Measurements from ENCODE around the gene MKRN2. TPM values are rescaled to one million over a fixed set of nuclear protein-coding genes. Genes with fewer than 3 reads are reported as not detected.

Gene MKRN2
- total and polyA plus RNA-seq, 2 of the 8 experiments (the other 6 are each of a cell fraction or from before 2014, with no cell fraction given) = 15.3 to 17.6 TPM

GRCh38 chr3:12577379-12577778 lies 20.5 kb downstream of the MKRN2 start:
- no peak overlapping the region for H2BK20ac ChIP-seq (ENCODE audit: low read length)
- H3K4ac ChIP-seq (replicated peaks; ENCODE audit: insufficient read length, low read depth, low read length) = no peak overlapping the region
- no peaks in the 10 kb centered on the region for H3K9me3 ChIP-seq (ENCODE audit: insufficient read depth in 2 of 2, low read depth in 1 of 2, low read length in 1 of 2)
- no peak overlapping the region for H3K27ac ChIP-seq (ENCODE audit: low read depth, low read length)
- H3K36me3 ChIP-seq (ENCODE audit: control insufficient read depth in 2 of 4, insufficient read depth in 4 of 4, low read length in 3 of 4) = peaks cover 12 to 73% (median 38%) of the 10 kb centered on the region in 4 experiments; a peak in 7 of 8 replicates
- H3K4me1 ChIP-seq (replicated peaks in 1 of 4; ENCODE audit: control insufficient read depth in 3 of 4, insufficient read depth in 4 of 4, low read length in 3 of 4) = no peaks in the 10 kb centered on the region
- no peak overlapping the region for H2AFZ ChIP-seq (ENCODE audit: low read length)
- CTCF ChIA-PET (ENCODE audit: partially characterized antibody) = interaction anchor here (1.4 kb wide), 1 partner anchor 18 kb away, joined by 3 read pairs; no protein-coding TSS in a partner anchor
- no peak overlapping the region for H4K91ac ChIP-seq (replicated peaks; ENCODE audit: insufficient read length, low read length)
- H3K9ac ChIP-seq (replicated peaks in 1 of 4; ENCODE audit: extremely low read depth in 1 of 4, low read depth in 3 of 4, low read length in 3 of 4) = no peak overlapping the region
- H3K79me2 ChIP-seq (ENCODE audit: control insufficient read depth in 1 of 2, insufficient read depth in 2 of 2, low read length in 2 of 2) = no peaks in the 10 kb centered on the region
- no peak overlapping the region for H3K14ac ChIP-seq (ENCODE audit: insufficient read length)
- H3K18ac ChIP-seq (ENCODE audit: extremely low read depth, low read length) = no peak overlapping the region
- no peaks in the 10 kb centered on the region; the same call in 1 of the 2 replicates for H3K23me2 ChIP-seq (ENCODE audit: low read depth, low read length)
- no peaks in the 10 kb centered on the region for H3K79me1 ChIP-seq (ENCODE audit: low read depth, low read length)
- no peak for TF ChIP-seq CBX5 (IDR thresholded peaks at IDR 0.05; ENCODE audit: low read depth, low read length)
- TF ChIP-seq CEBPB (IDR thresholded peaks at IDR 0.05; ENCODE audit: low read depth, low read length) = no peak
- no peak for TF ChIP-seq RNF2 (IDR thresholded peaks at IDR 0.05; ENCODE audit: borderline replicate concordance, low read depth, low read length, missing control alignments, poor library complexity, severe bottlenecking)
- TF ChIP-seq RAD21 (IDR thresholded peaks at IDR 0.05 in 1 of 2, conservative IDR thresholded peaks at IDR 0.05 in 1 of 2; ENCODE audit: low read depth in 2 of 2, low read length in 2 of 2) = no peak
- TF ChIP-seq TAF1 (IDR thresholded peaks at IDR 0.05; ENCODE audit: low read depth, low read length) = no peak
- no peak for TF ChIP-seq POLR2AphosphoS5 (IDR thresholded peaks at IDR 0.05; ENCODE audit: low read depth, low read length)
- TF ChIP-seq JUN (IDR thresholded peaks at IDR 0.05; ENCODE audit: low read depth, low read length) = no peak
- no peak for TF ChIP-seq GABPA (IDR thresholded peaks at IDR 0.05; ENCODE audit: borderline replicate concordance, insufficient read depth, low read length)
- TF ChIP-seq NRF1 (IDR thresholded peaks at IDR 0.05; ENCODE audit: low read depth, low read length) = no peak
- no peak for TF ChIP-seq CHD1 (IDR thresholded peaks at IDR 0.05; ENCODE audit: low read depth, low read length)
- no peak for TF ChIP-seq SIN3A (conservative IDR thresholded peaks at IDR 0.05 in 1 of 2, IDR thresholded peaks at IDR 0.05 in 1 of 2; ENCODE audit: low read depth in 1 of 2, low read length in 2 of 2)
- TF ChIP-seq FOSL1 (IDR thresholded peaks at IDR 0.05; ENCODE audit: insufficient read depth, low read depth, low read length) = no peak
- no peak overlapping the region for H2BK12ac ChIP-seq (ENCODE audit: low read depth, low read length)
- H2BK5ac ChIP-seq (ENCODE audit: low read depth, low read length) = no peak overlapping the region
- H2BK15ac ChIP-seq (ENCODE audit: low read length) = no peak overlapping the region
- peaks cover 4% of the 10 kb centered on the region in 2 experiments for H4K20me1 ChIP-seq (replicated peaks in 1 of 2; ENCODE audit: control insufficient read depth in 1 of 2, insufficient read depth in 2 of 2, low read length in 2 of 2)
- no peak overlapping the region for H4K5ac ChIP-seq (ENCODE audit: insufficient read length, low read depth, low read length)
- H3K23ac ChIP-seq (ENCODE audit: insufficient read length) = no peak overlapping the region
- H3K27me3 ChIP-seq (replicated peaks in 1 of 4; ENCODE audit: control insufficient read depth in 3 of 4, extremely low read depth in 1 of 4, insufficient read depth in 3 of 4, low read length in 3 of 4) = no peaks in the 10 kb centered on the region
- H4K8ac ChIP-seq (ENCODE audit: extremely low read depth, insufficient read depth, low read length) = no peak overlapping the region
- FAIRE-seq (no peak), DNase-seq (ENCODE audit: low read depth in 1 of 2, low spot score in 2 of 2) (no peak)
- no peak overlapping the region for H3K56ac ChIP-seq (replicated peaks; ENCODE audit: insufficient read length, low read depth, low read length)
- WGBS, 2 experiments (ENCODE audit: extremely low coverage in 1 of 2, insufficient coverage in 1 of 2, insufficient read length in 1 of 2, insufficient replicate concordance in 2 of 2, low coverage in 1 of 2, low lambda C conversion rate in 2 of 2, missing lambda C conversion rate in 1 of 2) = 85% methylated on average over 5 of the region's 5 CpGs; no CpG with 5 or more reads in 1 of the 2 experiments
- H3K4me2 ChIP-seq (ENCODE audit: insufficient read depth in 1 of 2, low read depth in 2 of 2, low read length in 2 of 2) = no peak overlapping the region
- H2BK120ac ChIP-seq (replicated peaks; ENCODE audit: low read depth, low read length) = no peak overlapping the region
- POLR2A ChIA-PET (ENCODE audit: partially characterized antibody) = no interaction called here
- no peak overlapping the region for H2AK5ac ChIP-seq (ENCODE audit: low read depth, low read length)
- no peak overlapping the region for H3K4me3 ChIP-seq (ENCODE audit: extremely low read depth in 1 of 4, insufficient read depth in 2 of 4, low read depth in 3 of 4, low read length in 4 of 4)
